Endothelial cell of umbilical vein (primary cell): Measurements from ENCODE around the gene CCNY. TPM values are rescaled to one million over a fixed set of nuclear protein-coding genes. Genes with fewer than 3 reads are reported as not detected.

Source experiments
- BruUV-seq: library from RNA; stranded (reverse); fragments of 400-500 nt; replicated peaks from 2 replicates; lab custom pipeline; 2021; lab: Mats Ljungman, UMichigan
- CTCF ChIA-PET: fragments of 300-600, 350-600 bp; sonication (Branson Sonifier 250); formaldehyde crosslinking; loops from one replicate; lab custom pipeline; 2021; ENCODE audit warnings: antibody characterized with exemption, inconsistent platforms; lab: Charles Lee
- POLR2A ChIA-PET: fragments of 300-600, 350-600 bp; sonication (Branson Sonifier 250); formaldehyde crosslinking; loops from one replicate; lab custom pipeline; 2021; ENCODE audit warnings: antibody characterized with exemption, inconsistent platforms; lab: Charles Lee
- DNase-seq: peaks from one replicate; pipeline ENCODE4 v3.0.0-alpha.2; 2011; ENCODE audit warnings: low read depth, low spot score
- FAIRE-seq: peaks from 2 replicates; lab custom pipeline; 2011; peaks lifted over from hg19 to GRCh38; lab: Jason Lieb, UNC
- H2AFZ ChIP-seq: 2 replicates; pipeline ENCODE4 v1.6.0; 2012; ENCODE audit warnings: low read depth, low read length, control low read depth, inconsistent platforms
- H3K27ac ChIP-seq: 2 replicates; pipeline ENCODE4 v1.5.1; 2011; ENCODE audit warnings: low read depth, mild to moderate bottlenecking, control low read depth, low read length, moderate library complexity; ENCODE audit not compliant: insufficient read depth
- H3K27me3 ChIP-seq, 2 experiments: 2 replicates each; pipeline versions ENCODE4 v1.6.0 to v1.6.1; 2011; ENCODE audit warnings: low read length in 2 of 2, mixed read lengths in 1 of 2; ENCODE audit not compliant: control insufficient read depth in 2 of 2, insufficient read depth in 2 of 2
- H3K36me3 ChIP-seq, 2 experiments: 2 replicates in 1 of 2; 3 replicates in 1 of 2; pipeline ENCODE4 v1.5.1; 2011; ENCODE audit warnings: low read length in 2 of 2, mild to moderate bottlenecking in 1 of 2, moderate library complexity in 1 of 2; ENCODE audit not compliant: control insufficient read depth in 2 of 2, insufficient read depth in 2 of 2; ENCODE audit errors: extremely low read depth in 1 of 2
- H3K4me1 ChIP-seq: 3 replicates; pipeline ENCODE4 v1.5.1; 2011; ENCODE audit warnings: mild to moderate bottlenecking, low read length; ENCODE audit not compliant: control insufficient read depth, insufficient read depth; ENCODE audit errors: extremely low read depth
- H3K4me2 ChIP-seq: 2 replicates; pipeline ENCODE4 v1.6.1; 2011; ENCODE audit warnings: low read length, control low read depth, mixed read lengths; ENCODE audit not compliant: insufficient read depth
- H3K4me3 ChIP-seq, 3 experiments: fragments of 200-600 bp in 1 of 3; sonication (generic), shearing (Covaris generic) in 1 of 3; replicated peaks in 1 of 3; 2 replicates each; pipeline ENCODE4 v1.5.1; 2011 to 2016; ENCODE audit warnings: control low read depth in 3 of 3, low read length in 3 of 3, mild to moderate bottlenecking in 2 of 3, inconsistent platforms in 1 of 3, low read depth in 1 of 3, moderate library complexity in 1 of 3; ENCODE audit not compliant: insufficient read depth in 1 of 3
- H3K79me2 ChIP-seq: 2 replicates; pipeline ENCODE4 v1.6.0; 2012; ENCODE audit warnings: low read length, inconsistent platforms; ENCODE audit not compliant: control insufficient read depth, insufficient read depth
- H3K9ac ChIP-seq: replicated peaks from 2 replicates; pipeline ENCODE3; 2011; ENCODE audit warnings: low read length, control low read depth; ENCODE audit not compliant: insufficient read depth; ENCODE audit errors: extremely low read depth
- H3K9me1 ChIP-seq: replicated peaks from 3 replicates; pipeline ENCODE4 v1.6.0; 2011; ENCODE audit warnings: mild to moderate bottlenecking, low read length; ENCODE audit not compliant: control insufficient read depth, insufficient read depth; ENCODE audit errors: extremely low read depth
- H3K9me3 ChIP-seq: replicated peaks from 2 replicates; pipeline ENCODE4 v1.5.1; 2012; ENCODE audit warnings: low read length, inconsistent platforms; ENCODE audit not compliant: control insufficient read depth, insufficient read depth
- H4K20me1 ChIP-seq: replicated peaks from 2 replicates; pipeline ENCODE3; 2011; ENCODE audit warnings: mild to moderate bottlenecking, low read length; ENCODE audit not compliant: control insufficient read depth, insufficient read depth; ENCODE audit errors: extremely low read depth
- EZH2 ChIP-seq: IDR thresholded peaks from 2 replicates; pipeline ENCODE4 v1.6.1; 2012; ENCODE audit warnings: borderline replicate concordance, low read depth, mild to moderate bottlenecking, moderate library complexity, low read length, inconsistent platforms; ENCODE audit not compliant: severe bottlenecking
- GATA2 ChIP-seq: IDR thresholded peaks from 2 replicates; pipeline ENCODE4 v1.7.0; 2011; ENCODE audit warnings: low read depth, mild to moderate bottlenecking, moderate library complexity, mixed read lengths, low read length; ENCODE audit not compliant: insufficient read length, insufficient read depth
- POLR2A ChIP-seq: IDR thresholded peaks from 2 replicates; pipeline ENCODE4 v1.6.1; 2012; ENCODE audit warnings: low read depth, mild to moderate bottlenecking, control low read depth, low read length
- POLR2AphosphoS5 ChIP-seq: IDR thresholded peaks from 2 replicates; pipeline ENCODE4 v1.6.1; 2012; ENCODE audit warnings: low read depth, mild to moderate bottlenecking, control low read depth, low read length, moderate library complexity; ENCODE audit not compliant: insufficient read depth
- dilution Hi-C: fragments of 300-500 bp; cut with MboI; formaldehyde crosslinking; loops from one replicate; pipeline ENCODE4 v1.15.0; 2019; ENCODE audit warnings: low sequenced_read_pairs; ENCODE audit not compliant: extremely low pct_ligation_motif_present
- intact Hi-C: fragments of 100-400 bp; cut with micrococcal nuclease; formaldehyde crosslinking; loops from one replicate; pipeline ENCODE4 v1.10.0; 2022
- polyA plus RNA-seq, 4 experiments: library from polyadenylated mRNA; depleted of rRNA in 3 of 4; stranded (reverse) in 3 of 4; unstranded in 1 of 4; fragments of >200 nt; gene quantifications; 2 replicates each; pipeline versions ENCODE4 v1.2.1 to v1.2.3, GENCODE V29; 2011 to 2012; ENCODE audit warnings: missing spikeins in 1 of 4
- total RNA-seq: library from RNA; stranded (reverse); gene quantifications from 2 replicates; pipeline ENCODE4 v1.2.3, GENCODE V29; 2021

The CCNY gene
- total and polyA plus RNA-seq, 2 donors (not counting 3 experiments of a cell fraction or from before 2014, with no cell fraction given): 61.5 to 107 TPM

- no peak for TF ChIP-seq GATA2
- no peak for TF ChIP-seq POLR2AphosphoS5
- H3K9me1 ChIP-seq: no peaks in the 10 kb centered on the region
- H4K20me1 ChIP-seq: no peaks in the 10 kb centered on the region
- no peaks in the 10 kb centered on the region for H3K27me3 ChIP-seq
- H3K27ac ChIP-seq: no peak overlapping the region
- FAIRE-seq (peak; percentile 48), DNase-seq (peak; percentile 16)
- BruUV-seq: no TSS peak
- CTCF ChIA-PET: interaction anchor here (0.9 to 3.6 kb wide), 2 partner anchors 10 to 294 kb away, joined by 3 to 28 read pairs; no protein-coding TSS in a partner anchor
- dilution Hi-C loops: no loop called here
- H3K4me2 ChIP-seq: no peak overlapping the region
- peaks cover 8% of the 10 kb centered on the region for H3K4me1 ChIP-seq
- no peaks in the 10 kb centered on the region for H3K9me3 ChIP-seq
- H3K4me3 ChIP-seq: no peak overlapping the region
- no peak overlapping the region for H2AFZ ChIP-seq
- intact Hi-C loops: no loop called here
- no peak overlapping the region for H3K9ac ChIP-seq
- POLR2A ChIA-PET: no interaction called here
- H3K79me2 ChIP-seq: no peaks in the 10 kb centered on the region
- peaks cover 0 to 9% of the 10 kb centered on the region in 2 experiments for H3K36me3 ChIP-seq
Measured at GRCh38 chr10:35552650-35553342, 216.5 kb downstream of the CCNY start.

GRCh38 chr10:35554036-35554435, 217.7 kb downstream of the CCNY start:
- Histone ChIP-seq H3K27ac (no peak overlapping the region), H2AFZ (no peak overlapping the region), H3K9ac (no peak overlapping the region), H3K9me1 (no peaks in the 10 kb centered on the region), H3K4me1 (peaks cover 8% of the 10 kb centered on the region), H3K9me3 (no peaks in the 10 kb centered on the region), H3K36me3 (peaks cover 0 to 8% of the 10 kb centered on the region in 2 experiments), H4K20me1 (no peaks in the 10 kb centered on the region), H3K4me3 (no peak overlapping the region), H3K27me3 (no peaks in the 10 kb centered on the region), H3K4me2 (no peak overlapping the region), H3K79me2 (no peaks in the 10 kb centered on the region)
- no TSS peak for BruUV-seq
- dilution Hi-C loops: no loop called here
- intact Hi-C loops: no loop called here
- POLR2A ChIA-PET: no interaction called here
- TF ChIP-seq GATA2 (no peak), EZH2 (no peak), POLR2A (no peak), POLR2AphosphoS5 (no peak)
- CTCF ChIA-PET: interaction anchor here (3.6 kb wide), 1 partner anchor 9 kb away, joined by 28 read pairs; no protein-coding TSS in a partner anchor
- FAIRE-seq (no peak), DNase-seq (no peak)
